ENCODE measurements around the gene C2orf69. TPM values are rescaled to one million over a fixed set of nuclear protein-coding genes. Genes with fewer than 3 reads are reported as not detected.

The C2orf69 gene
- total and polyA plus RNA-seq, 2 of the 13 experiments (the other 11 are each of a cell fraction or from before 2014, with no cell fraction given) = 4.8 to 19.3 TPM

GRCh38 chr2:199955339-199956061 is 44.4 kb downstream of the C2orf69 start, which contains the start of the genes MAIP1 and TYW5 (continued):
- TF ChIP-seq ZNF557 (CRISPR knock-in tag; IDR thresholded peaks at IDR 0.05) (0 out of 2 replicates have a peak, but pooled peaks have one; percentile 58), ZNF20 (CRISPR knock-in tag; IDR thresholded peaks at IDR 0.05) (peak; percentile 94), ATF1 (CRISPR knock-in tag; IDR thresholded peaks at IDR 0.05) (peak; percentile 65), POLR2AphosphoS2 (IDR thresholded peaks at IDR 0.05; ENCODE audit: low read depth, low read length) (no peak), ZNF75D (CRISPR knock-in tag; IDR thresholded peaks at IDR 0.05; ENCODE audit: borderline replicate concordance) (peak; percentile 82; the same call in 1 of the 2 replicates), ZNF7 (CRISPR knock-in tag; IDR thresholded peaks at IDR 0.05) (no peak), NCOA5 (CRISPR knock-in tag; IDR thresholded peaks at IDR 0.05) (no peak), DNMT1 (CRISPR knock-in tag; IDR thresholded peaks at IDR 0.05) (0 out of 2 replicates have a peak, but pooled peaks have one; percentile 25), TAF1 (CRISPR knock-in tag; IDR thresholded peaks at IDR 0.05) (peak; percentile 99), ARNT (IDR thresholded peaks at IDR 0.05) (no peak), ZNF335 (CRISPR knock-in tag; IDR thresholded peaks at IDR 0.05) (peak; percentile 81; the same call in 1 of the 2 replicates), BHLHE40 (IDR thresholded peaks at IDR 0.05; ENCODE audit: low read length) (peak; percentile 35; the same call in 1 of the 2 replicates), ZGPAT (CRISPR knock-in tag; IDR thresholded peaks at IDR 0.05) (peak; percentile 100), TP53 (CRISPR knock-in tag; conservative IDR thresholded peaks at IDR 0.05) (peak; percentile 52; the same call in 1 of the 2 replicates), RBM22 (optimal IDR thresholded peaks at IDR 0.05; ENCODE audit: low read length) (peak; percentile 89), ZBTB46 (CRISPR knock-in tag; IDR thresholded peaks at IDR 0.05; ENCODE audit: borderline replicate concordance) (peak; percentile 23; the same call in 1 of the 2 replicates), ZHX1 (CRISPR knock-in tag; IDR thresholded peaks at IDR 0.05; ENCODE audit: low read depth) (no peak; the same call in 1 of the 2 replicates), KLF11 (CRISPR knock-in tag; IDR thresholded peaks at IDR 0.05) (peak; percentile 23; the same call in 1 of the 2 replicates), TBX2 (CRISPR knock-in tag; IDR thresholded peaks at IDR 0.05; ENCODE audit: borderline replicate concordance) (peak; percentile 96), ZNF841 (CRISPR knock-in tag; IDR thresholded peaks at IDR 0.05; ENCODE audit: borderline replicate concordance) (no peak)
- TF ChIP-seq, protein P1, sequence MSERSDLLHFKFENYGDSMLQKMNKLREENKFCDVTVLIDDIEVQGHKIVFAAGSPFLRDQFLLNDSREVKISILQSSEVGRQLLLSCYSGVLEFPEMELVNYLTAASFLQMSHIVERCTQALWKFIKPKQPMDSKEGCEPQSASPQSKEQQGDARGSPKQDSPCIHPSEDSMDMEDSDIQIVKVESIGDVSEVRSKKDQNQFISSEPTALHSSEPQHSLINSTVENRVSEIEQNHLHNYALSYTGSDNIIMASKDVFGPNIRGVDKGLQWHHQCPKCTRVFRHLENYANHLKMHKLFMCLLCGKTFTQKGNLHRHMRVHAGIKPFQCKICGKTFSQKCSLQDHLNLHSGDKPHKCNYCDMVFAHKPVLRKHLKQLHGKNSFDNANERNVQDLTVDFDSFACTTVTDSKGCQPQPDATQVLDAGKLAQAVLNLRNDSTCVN (CRISPR knock-in tag; IDR thresholded peaks at IDR 0.05; ENCODE audit: borderline replicate concordance) = peak; percentile 54; the same call in 1 of the 2 replicates
- TF ChIP-seq, protein P2, sequence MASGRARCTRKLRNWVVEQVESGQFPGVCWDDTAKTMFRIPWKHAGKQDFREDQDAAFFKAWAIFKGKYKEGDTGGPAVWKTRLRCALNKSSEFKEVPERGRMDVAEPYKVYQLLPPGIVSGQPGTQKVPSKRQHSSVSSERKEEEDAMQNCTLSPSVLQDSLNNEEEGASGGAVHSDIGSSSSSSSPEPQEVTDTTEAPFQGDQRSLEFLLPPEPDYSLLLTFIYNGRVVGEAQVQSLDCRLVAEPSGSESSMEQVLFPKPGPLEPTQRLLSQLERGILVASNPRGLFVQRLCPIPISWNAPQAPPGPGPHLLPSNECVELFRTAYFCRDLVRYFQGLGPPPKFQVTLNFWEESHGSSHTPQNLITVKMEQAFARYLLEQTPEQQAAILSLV (CRISPR knock-in tag; IDR thresholded peaks at IDR 0.05; ENCODE audit: borderline replicate concordance) = peak; percentile 95; the same call in 1 of the 2 replicates

Measured in HepG2 (cell line).